Ishikawa (cell line): ENCODE data around the gene HOXD12.

ENCODE experiments used
- CREB1 ChIP-seq: IDR thresholded peaks from 2 replicates; pipeline ENCODE4 v1.6.1; 2012; ENCODE audit warnings: low read depth
- EGR1 ChIP-seq: IDR thresholded peaks from 2 replicates; pipeline ENCODE4 v1.6.1; 2012
- EP300 ChIP-seq: IDR thresholded peaks from 2 replicates; pipeline ENCODE4 v1.6.1; 2012; ENCODE audit warnings: borderline replicate concordance
- FOXM1 ChIP-seq: IDR thresholded peaks from 2 replicates; pipeline ENCODE4 v1.6.1; 2012; ENCODE audit warnings: low read depth, borderline replicate concordance
- NFIC ChIP-seq: IDR thresholded peaks from 2 replicates; pipeline ENCODE4 v1.6.1; 2012
- RAD21 ChIP-seq: IDR thresholded peaks from 2 replicates; pipeline ENCODE4 v1.6.1; 2012; ENCODE audit warnings: low read depth
- TAF1 ChIP-seq: IDR thresholded peaks from 2 replicates; pipeline ENCODE4 v1.6.1; 2012; ENCODE audit warnings: low read depth, mild to moderate bottlenecking
- YY1 ChIP-seq: IDR thresholded peaks from 2 replicates; pipeline ENCODE4 v1.6.1; 2012; ENCODE audit warnings: low read depth
- ZBTB7A ChIP-seq: IDR thresholded peaks from 2 replicates; pipeline ENCODE4 v1.6.1; 2012; ENCODE audit warnings: low read depth
- TF ChIP-seq, protein P1 (sequence below): IDR thresholded peaks from 2 replicates; pipeline ENCODE4 v1.6.1; 2012
- TF ChIP-seq, protein P2 (sequence below): IDR thresholded peaks from 2 replicates; pipeline ENCODE4 v1.6.1; 2012; ENCODE audit warnings: low read depth, mild to moderate bottlenecking

DNA sequence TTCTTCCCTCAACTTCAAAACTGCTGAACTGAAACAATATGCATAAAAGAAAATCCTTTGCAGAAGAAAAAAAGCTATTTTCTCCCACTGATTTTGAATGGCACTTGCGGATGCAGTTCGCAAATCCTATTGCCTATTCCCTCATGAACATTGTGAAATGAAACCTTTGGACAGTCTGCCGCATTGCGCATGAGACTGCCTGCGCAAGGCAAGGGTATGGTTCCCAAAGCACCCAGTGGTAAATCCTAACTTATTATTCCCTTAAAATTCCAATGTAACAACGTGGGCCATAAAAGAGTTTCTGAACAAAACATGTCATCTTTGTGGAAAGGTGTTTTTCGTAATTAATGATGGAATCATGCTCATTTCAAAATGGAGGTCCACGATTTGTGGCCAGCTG is 38.3 kb downstream of the HOXD12 start:
- TF ChIP-seq, protein P1, sequence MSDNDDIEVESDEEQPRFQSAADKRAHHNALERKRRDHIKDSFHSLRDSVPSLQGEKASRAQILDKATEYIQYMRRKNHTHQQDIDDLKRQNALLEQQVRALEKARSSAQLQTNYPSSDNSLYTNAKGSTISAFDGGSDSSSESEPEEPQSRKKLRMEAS: no peak
- no peak for TF ChIP-seq ZBTB7A
- TF ChIP-seq CREB1: no peak
- no peak for TF ChIP-seq TAF1
- TF ChIP-seq EP300: no peak
- TF ChIP-seq YY1: no peak
- no peak for TF ChIP-seq NFIC
- TF ChIP-seq FOXM1: no peak
- TF ChIP-seq RAD21: no peak
- no peak for TF ChIP-seq EGR1
- TF ChIP-seq, protein P2, sequence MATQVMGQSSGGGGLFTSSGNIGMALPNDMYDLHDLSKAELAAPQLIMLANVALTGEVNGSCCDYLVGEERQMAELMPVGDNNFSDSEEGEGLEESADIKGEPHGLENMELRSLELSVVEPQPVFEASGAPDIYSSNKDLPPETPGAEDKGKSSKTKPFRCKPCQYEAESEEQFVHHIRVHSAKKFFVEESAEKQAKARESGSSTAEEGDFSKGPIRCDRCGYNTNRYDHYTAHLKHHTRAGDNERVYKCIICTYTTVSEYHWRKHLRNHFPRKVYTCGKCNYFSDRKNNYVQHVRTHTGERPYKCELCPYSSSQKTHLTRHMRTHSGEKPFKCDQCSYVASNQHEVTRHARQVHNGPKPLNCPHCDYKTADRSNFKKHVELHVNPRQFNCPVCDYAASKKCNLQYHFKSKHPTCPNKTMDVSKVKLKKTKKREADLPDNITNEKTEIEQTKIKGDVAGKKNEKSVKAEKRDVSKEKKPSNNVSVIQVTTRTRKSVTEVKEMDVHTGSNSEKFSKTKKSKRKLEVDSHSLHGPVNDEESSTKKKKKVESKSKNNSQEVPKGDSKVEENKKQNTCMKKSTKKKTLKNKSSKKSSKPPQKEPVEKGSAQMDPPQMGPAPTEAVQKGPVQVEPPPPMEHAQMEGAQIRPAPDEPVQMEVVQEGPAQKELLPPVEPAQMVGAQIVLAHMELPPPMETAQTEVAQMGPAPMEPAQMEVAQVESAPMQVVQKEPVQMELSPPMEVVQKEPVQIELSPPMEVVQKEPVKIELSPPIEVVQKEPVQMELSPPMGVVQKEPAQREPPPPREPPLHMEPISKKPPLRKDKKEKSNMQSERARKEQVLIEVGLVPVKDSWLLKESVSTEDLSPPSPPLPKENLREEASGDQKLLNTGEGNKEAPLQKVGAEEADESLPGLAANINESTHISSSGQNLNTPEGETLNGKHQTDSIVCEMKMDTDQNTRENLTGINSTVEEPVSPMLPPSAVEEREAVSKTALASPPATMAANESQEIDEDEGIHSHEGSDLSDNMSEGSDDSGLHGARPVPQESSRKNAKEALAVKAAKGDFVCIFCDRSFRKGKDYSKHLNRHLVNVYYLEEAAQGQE: no peak
